GM12874 (cell line): ENCODE results near the gene ADGRD1.

Experiments
- TF ChIP-seq, protein P1 (sequence below): IDR thresholded peaks from 2 replicates; pipeline ENCODE4 v1.5.1; 2011; ENCODE audit warnings: low read depth, mild to moderate bottlenecking, control low read depth, low read length, moderate library complexity; ENCODE audit not compliant: insufficient read depth

ADGRD1 gene

DNA sequence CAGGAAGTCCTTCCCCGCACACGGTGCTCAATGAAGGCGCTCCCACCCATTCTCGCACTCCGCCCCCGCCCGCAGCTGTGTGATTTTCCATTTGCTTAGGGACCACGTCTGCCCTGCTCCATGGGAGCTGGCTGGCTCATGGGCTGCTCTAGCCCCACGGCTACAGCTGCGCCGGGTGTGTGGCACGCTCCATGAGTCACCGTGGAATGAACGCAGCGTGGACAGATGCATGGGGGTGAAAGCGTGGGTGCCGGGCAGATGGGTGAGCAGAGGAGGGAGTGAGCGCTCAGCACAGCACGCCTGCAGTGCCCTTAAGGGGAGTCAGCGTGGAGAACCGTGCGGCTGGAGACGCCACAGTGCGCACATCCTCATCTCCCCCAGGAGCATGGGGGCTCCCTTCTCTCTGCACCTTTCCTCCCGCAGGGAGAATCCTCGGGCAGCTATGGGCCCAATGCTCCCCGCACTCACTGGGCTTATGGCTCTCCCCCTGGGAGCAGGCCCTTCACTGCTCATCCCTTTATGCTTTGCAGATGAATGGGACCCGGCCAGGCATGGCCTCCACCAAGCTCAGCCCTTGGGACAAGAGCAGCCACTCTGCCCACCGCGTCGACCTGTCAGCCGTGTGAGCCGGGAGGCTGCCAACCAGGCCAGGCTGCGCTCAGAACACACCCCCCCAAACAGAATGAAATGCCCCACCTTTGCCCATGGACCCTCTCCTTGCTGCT lies 185.1 kb downstream of the ADGRD1 start:
- TF ChIP-seq, protein P1, sequence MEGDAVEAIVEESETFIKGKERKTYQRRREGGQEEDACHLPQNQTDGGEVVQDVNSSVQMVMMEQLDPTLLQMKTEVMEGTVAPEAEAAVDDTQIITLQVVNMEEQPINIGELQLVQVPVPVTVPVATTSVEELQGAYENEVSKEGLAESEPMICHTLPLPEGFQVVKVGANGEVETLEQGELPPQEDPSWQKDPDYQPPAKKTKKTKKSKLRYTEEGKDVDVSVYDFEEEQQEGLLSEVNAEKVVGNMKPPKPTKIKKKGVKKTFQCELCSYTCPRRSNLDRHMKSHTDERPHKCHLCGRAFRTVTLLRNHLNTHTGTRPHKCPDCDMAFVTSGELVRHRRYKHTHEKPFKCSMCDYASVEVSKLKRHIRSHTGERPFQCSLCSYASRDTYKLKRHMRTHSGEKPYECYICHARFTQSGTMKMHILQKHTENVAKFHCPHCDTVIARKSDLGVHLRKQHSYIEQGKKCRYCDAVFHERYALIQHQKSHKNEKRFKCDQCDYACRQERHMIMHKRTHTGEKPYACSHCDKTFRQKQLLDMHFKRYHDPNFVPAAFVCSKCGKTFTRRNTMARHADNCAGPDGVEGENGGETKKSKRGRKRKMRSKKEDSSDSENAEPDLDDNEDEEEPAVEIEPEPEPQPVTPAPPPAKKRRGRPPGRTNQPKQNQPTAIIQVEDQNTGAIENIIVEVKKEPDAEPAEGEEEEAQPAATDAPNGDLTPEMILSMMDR: no peak

DNA sequence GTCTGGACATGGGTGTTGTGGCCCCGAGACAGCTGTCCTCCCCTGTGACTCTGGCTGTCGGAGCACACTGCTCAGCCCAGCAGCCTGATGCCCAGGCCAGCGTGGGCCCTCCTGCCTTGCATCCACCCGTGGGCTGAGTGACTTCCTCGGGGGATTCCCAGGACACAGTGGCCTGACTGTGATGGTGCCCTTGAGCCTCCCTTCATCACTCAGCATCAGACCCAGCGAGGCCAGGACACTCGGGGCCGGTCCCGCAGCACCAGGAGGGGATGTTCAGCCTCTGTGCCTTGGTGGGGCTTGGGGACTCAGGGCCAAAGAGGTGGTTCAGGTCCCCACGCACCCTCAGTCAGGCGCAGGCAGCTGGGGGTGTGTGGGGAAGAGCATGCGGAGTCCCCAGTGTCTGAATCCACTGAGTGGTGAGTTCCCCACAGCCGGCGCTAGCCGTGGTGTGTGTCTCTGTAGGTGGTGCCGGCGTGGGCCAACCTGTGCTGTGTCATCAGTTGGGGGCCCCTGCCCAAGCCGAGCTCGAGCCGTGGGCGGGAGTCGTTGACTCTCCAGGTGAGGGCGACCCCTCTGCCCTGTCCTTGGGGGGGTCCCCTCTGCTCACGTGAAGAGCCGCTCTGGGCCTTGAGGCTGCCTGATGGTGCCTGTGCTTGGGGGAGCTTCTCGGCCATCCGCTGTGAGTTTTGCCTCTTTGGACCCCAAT lies 185.8 kb downstream of the ADGRD1 start:
- TF ChIP-seq, protein P1: no peak

DNA sequence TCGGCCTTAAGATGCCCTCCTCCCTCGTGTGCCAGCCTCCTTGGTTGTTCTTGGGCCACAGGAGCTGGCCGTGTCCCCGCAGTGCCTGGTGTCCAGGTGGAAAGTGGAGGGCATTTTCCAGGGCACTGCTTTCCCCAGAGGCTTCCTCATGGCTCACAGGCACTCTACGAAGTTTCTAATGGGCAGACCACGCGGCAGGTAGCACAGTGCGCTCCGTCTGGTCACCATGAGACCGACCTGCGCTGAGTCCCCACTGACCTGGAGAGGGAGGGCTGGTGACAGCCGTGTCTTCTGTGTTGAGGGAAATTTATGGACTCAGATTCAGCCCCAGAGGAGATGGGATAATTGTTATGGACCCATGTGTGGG lies 186.3 kb downstream of the ADGRD1 start:
- TF ChIP-seq, protein P1: no peak

DNA sequence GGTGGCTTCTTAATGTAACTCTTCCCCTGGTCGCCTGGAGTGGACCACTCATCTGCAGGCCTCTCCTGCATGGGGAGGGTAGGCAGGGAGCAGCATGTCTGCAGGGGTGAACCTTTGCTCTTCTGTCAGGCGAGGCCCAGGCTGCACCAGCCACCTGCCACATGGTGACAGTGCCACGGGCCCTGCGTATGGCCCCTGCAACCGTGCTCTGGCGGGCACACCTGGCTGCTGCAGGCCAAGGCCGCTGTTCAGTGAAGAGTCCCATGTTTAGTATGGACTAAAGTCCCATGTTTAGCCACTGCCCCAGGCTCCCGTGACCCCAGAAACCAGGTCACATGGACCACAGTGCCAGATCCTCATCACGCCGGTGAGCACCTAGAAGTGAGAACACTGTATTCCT lies 187.0 kb downstream of the ADGRD1 start:
- TF ChIP-seq, protein P1: no peak

DNA sequence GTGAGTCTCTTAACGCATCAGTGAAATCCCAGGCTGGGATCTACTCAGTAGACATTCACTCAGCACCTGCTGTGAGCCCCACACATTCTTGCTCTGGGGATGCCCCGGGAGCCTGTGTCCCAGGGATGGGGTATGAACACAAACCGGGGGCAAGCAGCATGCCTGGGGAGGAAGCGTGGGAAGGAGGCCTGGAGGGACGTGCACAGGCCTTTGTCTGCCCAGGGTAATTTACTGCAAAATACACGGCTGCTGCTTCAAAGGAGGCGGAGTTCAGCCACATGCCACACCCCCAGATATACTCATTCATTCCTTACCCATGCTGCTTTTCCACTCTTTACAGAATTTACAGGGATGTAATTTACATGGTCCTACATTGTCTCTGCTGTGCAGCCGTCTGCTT lies 187.8 kb downstream of the ADGRD1 start:
- TF ChIP-seq, protein P1: no peak

DNA sequence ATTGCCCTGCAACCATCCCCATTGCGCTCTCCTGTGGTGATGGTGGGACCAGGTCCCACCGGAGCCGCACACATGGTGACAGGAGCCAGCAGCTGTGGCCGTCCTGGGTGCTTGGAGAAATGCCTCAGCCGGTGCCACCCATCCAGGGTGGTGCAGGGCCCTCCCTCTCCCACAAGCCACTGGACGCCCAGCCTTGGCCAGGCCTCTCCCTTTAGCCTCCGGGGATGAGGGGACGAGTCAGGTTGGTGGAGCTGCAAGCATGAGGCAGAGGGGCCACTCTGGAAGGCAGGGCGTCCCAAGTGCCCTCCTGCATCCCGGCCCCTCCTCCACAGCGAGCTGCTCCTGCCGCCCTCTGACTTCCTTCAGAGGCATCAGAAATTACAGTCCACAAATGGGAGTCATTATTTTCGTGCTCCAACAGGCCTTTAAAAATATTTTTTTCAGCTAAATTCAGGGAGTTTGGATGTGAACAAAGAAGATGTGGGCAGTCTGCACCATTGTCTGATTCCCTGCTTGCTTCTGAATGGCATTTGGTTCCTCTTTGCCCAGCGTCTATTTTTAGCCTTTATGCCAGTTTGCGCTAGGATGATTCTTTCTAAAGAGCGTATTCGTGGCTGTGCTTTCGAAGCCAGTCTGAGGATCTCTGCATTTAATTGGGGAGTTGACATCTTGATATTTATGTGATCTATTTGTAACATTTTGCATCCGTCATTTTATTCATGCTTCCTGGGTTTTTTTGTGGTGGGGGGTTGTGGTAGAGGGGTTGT lies 189.4 kb downstream of the ADGRD1 start:
- TF ChIP-seq, protein P1: no peak

DNA sequence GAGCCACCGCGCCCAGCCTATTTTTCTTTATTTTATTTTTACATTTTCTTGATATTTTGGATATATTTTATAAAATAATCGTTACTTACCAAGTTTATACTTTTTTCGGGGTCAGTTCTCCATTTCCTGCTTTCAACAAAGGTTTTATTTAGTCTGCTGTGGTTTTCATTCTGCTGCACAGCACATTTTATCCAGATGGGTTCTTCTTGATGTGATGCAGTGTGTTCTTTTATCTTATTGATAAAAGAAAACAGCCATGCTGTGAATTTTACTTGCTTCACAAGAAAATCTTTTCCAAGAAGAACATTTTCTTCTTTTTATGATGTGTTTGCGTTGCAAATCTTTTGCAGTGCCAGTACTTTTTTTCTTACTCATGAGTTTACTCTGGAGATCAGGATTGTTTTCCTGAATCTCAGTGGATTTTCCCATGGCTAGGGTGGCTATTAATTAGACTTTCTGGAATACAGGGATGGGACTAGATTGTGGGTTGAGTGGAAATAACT lies 192.5 kb downstream of the ADGRD1 start:
- TF ChIP-seq, protein P1: no peak
